Mucosa of descending colon (tissue), 3 donors: ENCODE results near the gene QPCTL. TPM values are rescaled to one million over a fixed set of nuclear protein-coding genes. Genes with fewer than 3 reads are reported as not detected.
"Not testable (repeated sequence)": the region's sequence is repeated elsewhere in the genome, so short reads cannot be mapped to it uniquely, and the experiment has no call there.

Experiments used
- ATAC-seq: fragments of 200-7000 bp; cut with Tn5 transposase; one replicate; pipeline ENCODE4 v1.9.1; 2020; ENCODE audit warnings: mild to moderate bottlenecking, moderate library complexity
- DNase-seq, 3 donors: peaks; one replicate each; pipeline ENCODE4 v3.0.0-alpha.2; 2020
- H3K36me3 ChIP-seq: fragments of 200-600 bp; one replicate; pipeline ENCODE4 v1.8.0; 2021; ENCODE audit warnings: low read depth, mild to moderate bottlenecking
- H3K4me1 ChIP-seq: fragments of 200-600 bp; one replicate; pipeline ENCODE4 v1.8.0; 2021; ENCODE audit warnings: low read depth, mild to moderate bottlenecking
- H3K4me3 ChIP-seq: fragments of 200-600 bp; one replicate; pipeline ENCODE4 v1.8.0; 2021; ENCODE audit warnings: mild to moderate bottlenecking
- H3K9me3 ChIP-seq: fragments of 200-600 bp; one replicate; pipeline ENCODE4 v1.8.0; 2021; ENCODE audit warnings: mild to moderate bottlenecking
- intact Hi-C, 2 donors: fragments of 100-400 bp; cut with DNase I in 1 of 2; cut with micrococcal nuclease in 1 of 2; formaldehyde crosslinking; loops; one replicate each; pipeline versions ENCODE4 v1.11.0 to v1.11.1; 2022; cut with DNase I, micrococcal nuclease
- microRNA-seq: library from miRNA; unstranded; fragments of <30 nt; microRNA quantifications from one replicate; pipeline ENCODE4, GENCODE V29; 2019
- total RNA-seq, 3 donors: library from RNA; stranded (reverse); fragmentation: NEBNext Ultra II Directional in 2 of 3; extraction: Animal tissue kit (Norgen Biotek cat#: 25700) in 2 of 3; gene quantifications; one replicate each; pipeline versions ENCODE4 v1.2.1 to v1.2.4, GENCODE V29; 2021 to 2023
- TF ChIP-seq, protein P1 (sequence below): fragments of 200-600 bp; IDR thresholded peaks from one replicate; pipeline ENCODE4 v1.8.0; 2022; ENCODE audit warnings: antibody characterized with exemption, mild to moderate bottlenecking
- donor health status: DM: no; HTN: no; CAD: no; lungs with moderate emphysema.
- donor health status: DM: no; HTN: no; CAD: no.
- donor health status: DM: no; HTN: yes; CAD: no.

QPCTL gene
- total RNA-seq, 3 donors from 2014 or later: 8.2 to 8.9 (median 8.3) TPM

DNA sequence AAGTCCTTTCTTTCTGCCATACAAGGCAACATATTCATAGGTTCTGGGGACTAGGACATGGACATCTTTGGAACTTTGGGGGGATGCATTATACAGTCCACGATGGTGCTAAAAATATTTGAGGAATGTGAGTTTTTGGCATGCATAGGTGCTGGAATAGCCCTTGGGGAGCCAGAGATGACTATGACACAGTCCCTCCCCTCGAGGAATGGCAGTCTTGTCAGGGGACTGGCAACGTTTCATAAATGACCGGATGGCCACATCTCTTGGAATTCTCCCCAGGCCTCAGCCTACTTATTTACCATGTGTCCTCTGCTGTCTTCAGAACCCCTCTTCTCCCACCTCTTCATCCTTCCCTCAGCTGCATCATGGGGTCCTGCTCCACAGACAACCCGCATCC is 54.4 kb downstream of the QPCTL start:
- TF ChIP-seq, protein P1, sequence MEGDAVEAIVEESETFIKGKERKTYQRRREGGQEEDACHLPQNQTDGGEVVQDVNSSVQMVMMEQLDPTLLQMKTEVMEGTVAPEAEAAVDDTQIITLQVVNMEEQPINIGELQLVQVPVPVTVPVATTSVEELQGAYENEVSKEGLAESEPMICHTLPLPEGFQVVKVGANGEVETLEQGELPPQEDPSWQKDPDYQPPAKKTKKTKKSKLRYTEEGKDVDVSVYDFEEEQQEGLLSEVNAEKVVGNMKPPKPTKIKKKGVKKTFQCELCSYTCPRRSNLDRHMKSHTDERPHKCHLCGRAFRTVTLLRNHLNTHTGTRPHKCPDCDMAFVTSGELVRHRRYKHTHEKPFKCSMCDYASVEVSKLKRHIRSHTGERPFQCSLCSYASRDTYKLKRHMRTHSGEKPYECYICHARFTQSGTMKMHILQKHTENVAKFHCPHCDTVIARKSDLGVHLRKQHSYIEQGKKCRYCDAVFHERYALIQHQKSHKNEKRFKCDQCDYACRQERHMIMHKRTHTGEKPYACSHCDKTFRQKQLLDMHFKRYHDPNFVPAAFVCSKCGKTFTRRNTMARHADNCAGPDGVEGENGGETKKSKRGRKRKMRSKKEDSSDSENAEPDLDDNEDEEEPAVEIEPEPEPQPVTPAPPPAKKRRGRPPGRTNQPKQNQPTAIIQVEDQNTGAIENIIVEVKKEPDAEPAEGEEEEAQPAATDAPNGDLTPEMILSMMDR: no peak
- ATAC-seq: no peak
- intact Hi-C loops: no loop called here
- Histone ChIP-seq H3K4me1 (no peaks in the 10 kb centered on the region), H3K9me3 (no peaks in the 10 kb centered on the region), H3K4me3 (no peak overlapping the region), H3K36me3 (no peaks in the 10 kb centered on the region)
- no peak for DNase-seq

DNA sequence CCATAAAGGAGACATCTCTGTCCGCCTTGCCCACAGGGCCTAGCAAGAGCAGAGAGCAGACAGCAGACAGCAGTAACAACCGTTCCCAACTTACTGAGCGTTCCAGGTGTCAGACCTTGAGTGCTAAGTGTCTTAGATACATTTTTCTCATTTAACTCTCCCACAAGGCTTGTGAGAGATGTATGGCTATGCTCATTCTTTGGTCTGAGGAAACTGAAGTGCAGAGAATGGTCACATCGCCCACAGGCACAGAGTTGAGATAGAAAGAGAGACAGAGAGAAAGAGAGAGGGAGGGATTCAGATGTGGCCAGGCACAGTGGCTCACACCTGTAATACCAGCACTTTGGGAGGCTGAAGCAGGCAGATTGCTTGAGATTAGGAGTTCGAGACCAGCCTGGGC is 55.0 kb downstream of the QPCTL start:
- DNase-seq: peak in 1 of 3 donors; percentile 30
- Histone ChIP-seq H3K4me3 (no peak overlapping the region), H3K9me3 (no peaks in the 10 kb centered on the region), H3K4me1 (no peaks in the 10 kb centered on the region), H3K36me3 (no peaks in the 10 kb centered on the region)
- ATAC-seq: peak; percentile 34
- TF ChIP-seq, protein P1: no peak
- intact Hi-C loops: no loop called here

DNA sequence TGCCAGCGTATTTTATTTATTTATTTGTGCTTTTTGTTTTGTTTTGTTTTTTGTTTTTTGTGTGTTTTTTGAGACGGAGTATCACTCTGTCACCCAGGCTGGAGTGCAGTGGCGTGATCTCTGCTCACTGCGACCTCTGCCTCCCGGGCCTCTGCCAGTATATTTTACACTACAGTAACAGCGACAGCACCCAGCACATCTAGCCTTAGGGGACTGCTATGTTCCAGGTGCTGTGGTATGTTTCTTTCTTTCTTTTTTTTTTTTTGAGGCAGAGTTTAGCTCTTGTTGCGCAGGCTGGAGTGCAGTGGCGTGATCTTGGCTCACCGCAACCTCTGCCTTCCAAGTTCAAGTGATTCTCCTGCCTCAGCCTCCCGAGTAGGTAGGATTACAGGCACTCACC is 59.0 kb downstream of the QPCTL start:
- H3K36me3 ChIP-seq, H3K4me1 ChIP-seq, ATAC-seq, H3K4me3 ChIP-seq, intact Hi-C loops, H3K9me3 ChIP-seq, DNase-seq: not testable (repeated sequence)

DNA sequence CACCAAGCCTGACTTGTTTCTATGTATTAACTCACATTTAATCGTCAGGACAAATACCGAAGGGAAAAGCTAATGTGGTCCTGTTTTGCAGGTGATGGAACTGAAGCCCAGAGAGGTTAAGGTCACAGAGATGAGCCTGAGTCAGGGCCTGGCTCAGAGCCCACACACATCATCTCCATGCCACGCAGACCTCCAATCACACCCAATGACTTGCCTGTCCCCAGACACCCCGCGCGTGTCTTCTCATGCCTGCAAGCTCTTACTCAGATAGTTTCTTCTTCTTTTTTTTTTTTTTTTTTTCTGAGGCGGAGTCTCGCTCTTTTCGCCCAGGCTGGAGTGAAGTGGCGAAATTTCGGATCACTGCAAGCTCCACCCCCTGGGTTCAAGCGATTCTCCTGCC is 60.2 kb downstream of the QPCTL start:
- DNase-seq: no peak
- TF ChIP-seq, protein P1: no peak
- intact Hi-C loops: no loop called here

DNA sequence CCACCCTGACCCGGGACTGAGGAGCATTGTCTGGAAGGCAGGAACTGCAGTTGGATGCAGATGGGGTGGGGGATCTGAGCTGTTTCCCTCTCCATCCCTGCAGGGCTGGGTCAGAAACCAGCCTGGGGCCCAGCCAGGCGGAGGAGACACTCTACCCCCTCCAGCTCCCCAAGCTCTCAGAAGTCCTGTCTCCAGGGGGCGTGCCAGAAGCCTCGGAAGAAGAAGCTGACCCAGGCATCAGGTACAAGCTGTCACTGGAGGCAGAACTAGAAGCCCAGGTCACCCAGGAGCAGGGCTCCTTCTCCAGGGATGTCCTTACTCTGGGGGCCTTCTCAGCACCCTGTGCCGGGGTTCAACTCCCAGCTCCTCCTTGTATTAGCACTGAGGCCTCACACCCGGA is 61.1 kb downstream of the QPCTL start:
- H3K4me3 ChIP-seq: no peak overlapping the region
- intact Hi-C loops: no loop called here
- ATAC-seq: no peak
- H3K4me1 ChIP-seq: no peaks in the 10 kb centered on the region
- TF ChIP-seq, protein P1: no peak
- no peak for DNase-seq
- no peaks in the 10 kb centered on the region for H3K36me3 ChIP-seq
- H3K9me3 ChIP-seq: no peaks in the 10 kb centered on the region

More for the DNA sequence above, 60.2 kb downstream of the QPCTL start:
- no peaks in the 10 kb centered on the region for H3K36me3 ChIP-seq
- no peaks in the 10 kb centered on the region for H3K4me1 ChIP-seq
- no peak overlapping the region for H3K4me3 ChIP-seq
- no peak for ATAC-seq
- no peaks in the 10 kb centered on the region for H3K9me3 ChIP-seq

Small RNAs within 50 kb of the gene (microRNA-seq; reads per million reads assigned to microRNA genes)
- gene MIR642A (not detected), gene MIR642B (not detected)

Other genes starting within 250 kb of the QPCTL start
- gene FOSB, start 224.7 kb upstream of the QPCTL start, total RNA-seq: 10 to 100 TPM in 1 of 3 donors, 1 to 10 TPM in 1, under 1 TPM in 1; 0.58 to 10.3 (median 1.6) TPM
- 10 to 100 TPM in 1 of 3 donors, 1 to 10 TPM in 2; 3.1 to 18.2 (median 6.2) TPM for gene RTN2, start 195.6 kb upstream of the QPCTL start, total RNA-seq
- 1 to 10 TPM in 1 of 3 donors, under 1 TPM in 2; 0.43 to 1.3 (median 0.87) TPM for gene PPM1N, start 194.2 kb upstream of the QPCTL start, total RNA-seq
- 100 to 1,000 TPM; 190 to 252 (median 235) TPM for gene VASP, start 185.2 kb upstream of the QPCTL start, total RNA-seq
- 10 to 100 TPM; 12.1 to 16.4 (median 13.4) TPM for gene OPA3, start 107.9 kb upstream of the QPCTL start, total RNA-seq
- gene GPR4, start 90.5 kb upstream of the QPCTL start, total RNA-seq: 1 to 10 TPM in 2 of 3 donors, under 1 TPM in 1; 0.84 to 1.0 (median 1.0) TPM
- 100 to 1,000 TPM in 1 of 3 donors, 10 to 100 TPM in 2; 59.9 to 119 (median 79.1) TPM for gene EML2, start 53.3 kb upstream of the QPCTL start, total RNA-seq
- 10 to 100 TPM in 2 of 3 donors, 1 to 10 TPM in 1; 6.8 to 19.4 (median 14.2) TPM for gene GIPR, start 24.4 kb upstream of the QPCTL start, total RNA-seq
- gene SNRPD2, start 713 bp upstream of the QPCTL start, total RNA-seq: 100 to 1,000 TPM; 201 to 270 (median 230) TPM
- gene FBXO46, start 38.2 kb downstream of the QPCTL start, total RNA-seq: 10 to 100 TPM; 30.1 to 34.0 (median 32.3) TPM
- gene MEIOSIN, start 40.8 kb downstream of the QPCTL start, total RNA-seq: not detected
- 10 to 100 TPM in 2 of 3 donors, 1 to 10 TPM in 1; 9.6 to 35.6 (median 11.1) TPM for gene SIX5, start 76.6 kb downstream of the QPCTL start, total RNA-seq
- gene DMPK, start 89.8 kb downstream of the QPCTL start, total RNA-seq: 100 to 1,000 TPM in 1 of 3 donors, 10 to 100 TPM in 2; 23.9 to 123 (median 33.9) TPM
- 10 to 100 TPM; 33.2 to 67.1 (median 43.7) TPM for gene DMWD, start 100.2 kb downstream of the QPCTL start, total RNA-seq
- gene RSPH6A, start 122.6 kb downstream of the QPCTL start, total RNA-seq: under 1 TPM; 0.16 to 0.24 (median 0.20) TPM
- gene SYMPK, start 170.5 kb downstream of the QPCTL start, total RNA-seq: 10 to 100 TPM; 61.1 to 67.4 (median 65.9) TPM
- gene FOXA3, start 171.7 kb downstream of the QPCTL start, total RNA-seq: 10 to 100 TPM; 14.1 to 33.7 (median 32.9) TPM
- 10 to 100 TPM; 19.0 to 33.7 (median 19.8) TPM for gene IRF2BP1, start 193.5 kb downstream of the QPCTL start, total RNA-seq
- 10 to 100 TPM in 2 of 3 donors, 1 to 10 TPM in 1; 9.2 to 13.7 (median 10.2) TPM for gene MYPOP, start 209.9 kb downstream of the QPCTL start, total RNA-seq
- gene NANOS2, start 222.1 kb downstream of the QPCTL start, total RNA-seq: not detected